Endothelial cell of umbilical vein (primary cell): Measurements from ENCODE around the gene ZKSCAN2. TPM values are rescaled to one million over a fixed set of nuclear protein-coding genes. Genes with fewer than 3 reads are reported as not detected.

ENCODE experiments used
- BruUV-seq: library from RNA; stranded (reverse); fragments of 400-500 nt; replicated peaks from 2 replicates; lab custom pipeline; 2021; lab: Mats Ljungman, UMichigan
- CTCF ChIA-PET: fragments of 300-600, 350-600 bp; sonication (Branson Sonifier 250); formaldehyde crosslinking; loops from one replicate; lab custom pipeline; 2021; ENCODE audit warnings: antibody characterized with exemption, inconsistent platforms; lab: Charles Lee
- POLR2A ChIA-PET: fragments of 300-600, 350-600 bp; sonication (Branson Sonifier 250); formaldehyde crosslinking; loops from one replicate; lab custom pipeline; 2021; ENCODE audit warnings: antibody characterized with exemption, inconsistent platforms; lab: Charles Lee
- DNase-seq: peaks from one replicate; pipeline ENCODE4 v3.0.0-alpha.2; 2011; ENCODE audit warnings: low read depth, low spot score
- FAIRE-seq: peaks from 2 replicates; lab custom pipeline; 2011; peaks lifted over from hg19 to GRCh38; lab: Jason Lieb, UNC
- H2AFZ ChIP-seq: 2 replicates; pipeline ENCODE4 v1.6.0; 2012; ENCODE audit warnings: low read depth, low read length, control low read depth, inconsistent platforms
- H3K27ac ChIP-seq: 2 replicates; pipeline ENCODE4 v1.5.1; 2011; ENCODE audit warnings: low read depth, mild to moderate bottlenecking, control low read depth, low read length, moderate library complexity; ENCODE audit not compliant: insufficient read depth
- H3K27me3 ChIP-seq, 2 experiments: 2 replicates each; pipeline versions ENCODE4 v1.6.0 to v1.6.1; 2011; ENCODE audit warnings: low read length in 2 of 2, mixed read lengths in 1 of 2; ENCODE audit not compliant: control insufficient read depth in 2 of 2, insufficient read depth in 2 of 2
- H3K36me3 ChIP-seq, 2 experiments: 2 replicates in 1 of 2; 3 replicates in 1 of 2; pipeline ENCODE4 v1.5.1; 2011; ENCODE audit warnings: low read length in 2 of 2, mild to moderate bottlenecking in 1 of 2, moderate library complexity in 1 of 2; ENCODE audit not compliant: control insufficient read depth in 2 of 2, insufficient read depth in 2 of 2; ENCODE audit errors: extremely low read depth in 1 of 2
- H3K4me1 ChIP-seq: 3 replicates; pipeline ENCODE4 v1.5.1; 2011; ENCODE audit warnings: mild to moderate bottlenecking, low read length; ENCODE audit not compliant: control insufficient read depth, insufficient read depth; ENCODE audit errors: extremely low read depth
- H3K4me2 ChIP-seq: 2 replicates; pipeline ENCODE4 v1.6.1; 2011; ENCODE audit warnings: low read length, control low read depth, mixed read lengths; ENCODE audit not compliant: insufficient read depth
- H3K4me3 ChIP-seq, 3 experiments: fragments of 200-600 bp in 1 of 3; sonication (generic), shearing (Covaris generic) in 1 of 3; replicated peaks in 1 of 3; 2 replicates each; pipeline ENCODE4 v1.5.1; 2011 to 2016; ENCODE audit warnings: control low read depth in 3 of 3, low read length in 3 of 3, mild to moderate bottlenecking in 2 of 3, inconsistent platforms in 1 of 3, low read depth in 1 of 3, moderate library complexity in 1 of 3; ENCODE audit not compliant: insufficient read depth in 1 of 3
- H3K79me2 ChIP-seq: 2 replicates; pipeline ENCODE4 v1.6.0; 2012; ENCODE audit warnings: low read length, inconsistent platforms; ENCODE audit not compliant: control insufficient read depth, insufficient read depth
- H3K9ac ChIP-seq: replicated peaks from 2 replicates; pipeline ENCODE3; 2011; ENCODE audit warnings: low read length, control low read depth; ENCODE audit not compliant: insufficient read depth; ENCODE audit errors: extremely low read depth
- H3K9me1 ChIP-seq: replicated peaks from 3 replicates; pipeline ENCODE4 v1.6.0; 2011; ENCODE audit warnings: mild to moderate bottlenecking, low read length; ENCODE audit not compliant: control insufficient read depth, insufficient read depth; ENCODE audit errors: extremely low read depth
- H3K9me3 ChIP-seq: replicated peaks from 2 replicates; pipeline ENCODE4 v1.5.1; 2012; ENCODE audit warnings: low read length, inconsistent platforms; ENCODE audit not compliant: control insufficient read depth, insufficient read depth
- H4K20me1 ChIP-seq: replicated peaks from 2 replicates; pipeline ENCODE3; 2011; ENCODE audit warnings: mild to moderate bottlenecking, low read length; ENCODE audit not compliant: control insufficient read depth, insufficient read depth; ENCODE audit errors: extremely low read depth
- CTCF ChIP-seq, 2 donors: IDR thresholded peaks; 1 replicate in 1 of 2; 2 replicates in 1 of 2; pipeline ENCODE4 v1.5.1; 2011; ENCODE audit warnings: low read length in 2 of 2, mild to moderate bottlenecking in 2 of 2, moderate library complexity in 2 of 2, control low read depth in 1 of 2, inconsistent platforms in 1 of 2, low read depth in 1 of 2; ENCODE audit not compliant: insufficient read depth in 1 of 2; ENCODE audit errors: extremely low read depth in 1 of 2
- EZH2 ChIP-seq: IDR thresholded peaks from 2 replicates; pipeline ENCODE4 v1.6.1; 2012; ENCODE audit warnings: borderline replicate concordance, low read depth, mild to moderate bottlenecking, moderate library complexity, low read length, inconsistent platforms; ENCODE audit not compliant: severe bottlenecking
- FOS ChIP-seq: IDR thresholded peaks from 2 replicates; pipeline ENCODE4 v1.6.1; 2011; ENCODE audit warnings: mild to moderate bottlenecking, low read length, moderate library complexity, borderline replicate concordance; ENCODE audit not compliant: insufficient read depth
- GATA2 ChIP-seq: IDR thresholded peaks from 2 replicates; pipeline ENCODE4 v1.7.0; 2011; ENCODE audit warnings: low read depth, mild to moderate bottlenecking, moderate library complexity, mixed read lengths, low read length; ENCODE audit not compliant: insufficient read length, insufficient read depth
- JUN ChIP-seq: IDR thresholded peaks from 2 replicates; pipeline ENCODE4 v1.6.1; 2011; ENCODE audit warnings: borderline replicate concordance, low read depth; ENCODE audit not compliant: insufficient read length, insufficient read depth
- MAX ChIP-seq: IDR thresholded peaks from 2 replicates; pipeline ENCODE4 v1.6.1; 2011; ENCODE audit not compliant: insufficient read depth, insufficient read length
- MYC ChIP-seq: IDR thresholded peaks from one replicate; pipeline ENCODE4 v1.6.1; 2011; ENCODE audit warnings: mild to moderate bottlenecking, low read depth, low read length
- POLR2A ChIP-seq: IDR thresholded peaks from 2 replicates; pipeline ENCODE4 v1.6.1; 2012; ENCODE audit warnings: low read depth, mild to moderate bottlenecking, control low read depth, low read length
- dilution Hi-C: fragments of 300-500 bp; cut with MboI; formaldehyde crosslinking; loops from one replicate; pipeline ENCODE4 v1.15.0; 2019; ENCODE audit warnings: low sequenced_read_pairs; ENCODE audit not compliant: extremely low pct_ligation_motif_present
- intact Hi-C: fragments of 100-400 bp; cut with micrococcal nuclease; formaldehyde crosslinking; loops from one replicate; pipeline ENCODE4 v1.10.0; 2022
- polyA plus RNA-seq, 4 experiments: library from polyadenylated mRNA; depleted of rRNA in 3 of 4; stranded (reverse) in 3 of 4; unstranded in 1 of 4; fragments of >200 nt; gene quantifications; 2 replicates each; pipeline versions ENCODE4 v1.2.1 to v1.2.3, GENCODE V29; 2011 to 2012; ENCODE audit warnings: missing spikeins in 1 of 4
- total RNA-seq: library from RNA; stranded (reverse); gene quantifications from 2 replicates; pipeline ENCODE4 v1.2.3, GENCODE V29; 2021

Gene ZKSCAN2
- total and polyA plus RNA-seq, 2 donors (not counting 3 experiments of a cell fraction or from before 2014, with no cell fraction given), result 1.4 to 4.7 TPM

GRCh38 chr16:25198021-25198420 is 59.6 kb downstream of the ZKSCAN2 start:
- intact Hi-C loops (no loop called here), dilution Hi-C loops (no loop called here)
- Histone ChIP-seq H2AFZ (no peak overlapping the region), H4K20me1 (no peaks in the 10 kb centered on the region), H3K36me3 (no peaks in the 10 kb centered on the region), H3K27ac (no peak overlapping the region), H3K4me3 (no peak overlapping the region), H3K9me1 (no peaks in the 10 kb centered on the region), H3K4me1 (no peaks in the 10 kb centered on the region), H3K9ac (no peak overlapping the region), H3K9me3 (no peaks in the 10 kb centered on the region), H3K27me3 (no peaks in the 10 kb centered on the region), H3K4me2 (no peak overlapping the region), H3K79me2 (no peaks in the 10 kb centered on the region)
- DNase-seq (no peak), FAIRE-seq (no peak)
- no TSS peak for BruUV-seq
- no peak for TF ChIP-seq EZH2
- TF ChIP-seq JUN, result no peak
- CTCF ChIA-PET, result no interaction called here
- POLR2A ChIA-PET, result no interaction called here

- Histone ChIP-seq H3K9me1 (no peaks in the 10 kb centered on the region), H3K4me2 (no peak overlapping the region), H3K9ac (no peak overlapping the region), H4K20me1 (no peaks in the 10 kb centered on the region), H2AFZ (no peak overlapping the region), H3K4me1 (no peaks in the 10 kb centered on the region), H3K27me3 (no peaks in the 10 kb centered on the region), H3K4me3 (no peak overlapping the region), H3K36me3 (no peaks in the 10 kb centered on the region), H3K9me3 (no peaks in the 10 kb centered on the region), H3K27ac (no peak overlapping the region), H3K79me2 (no peaks in the 10 kb centered on the region)
- TF ChIP-seq EZH2 (no peak), FOS (no peak), JUN (no peak), GATA2 (no peak), MYC (no peak), MAX (no peak), POLR2A (no peak), CTCF (IDR thresholded peaks at IDR 0.05; ENCODE audit: extremely low read depth in 1 of 2, insufficient read depth in 1 of 2, low read depth in 1 of 2, low read length in 2 of 2) (no peak)
- no peak for DNase-seq
- BruUV-seq, result no TSS peak
- no peak for FAIRE-seq
- intact Hi-C loops (no loop called here), dilution Hi-C loops (no loop called here)
- ChIA-PET CTCF (interaction anchor here (1.0 kb wide), 2 partner anchors 10 to 38 kb away, joined by 3 read pairs; no protein-coding TSS in a partner anchor), POLR2A (no interaction called here)
Measured at GRCh38 chr16:25194273-25194878, 63.3 kb downstream of the ZKSCAN2 start.
